ENCODE data around the gene FTO.

The FTO gene

GRCh38 chr16:53855511-53855910, 151.6 kb downstream of the FTO start:
- ChIA-PET POLR2A (ENCODE audit: low non-redundant PET) (no interaction called here), CTCF (no interaction called here)
- no peak overlapping the region for H3K27ac ChIP-seq
- no peak for DNase-seq (ENCODE audit: low spot score)
- TF ChIP-seq CTCF (conservative IDR thresholded peaks at IDR 0.05; ENCODE audit: low read depth): no peak

GRCh38 chr16:53859995-53860540, 156.1 kb downstream of the FTO start:
- ChIA-PET CTCF (interaction anchor here (0.6 kb wide), 1 partner anchor 31 kb away, joined by 4 read pairs; no protein-coding TSS in a partner anchor), POLR2A (ENCODE audit: low non-redundant PET) (no interaction called here)
- DNase-seq (ENCODE audit: low spot score): no peak
- no peak overlapping the region for H3K27ac ChIP-seq
- TF ChIP-seq CTCF (conservative IDR thresholded peaks at IDR 0.05; ENCODE audit: low read depth): no peak

GRCh38 chr16:53863861-53864260, 159.9 kb downstream of the FTO start:
- no peak overlapping the region for H3K27ac ChIP-seq
- CTCF ChIA-PET: interaction anchor here (0.7 kb wide), 1 partner anchor 48 kb away, joined by 3 read pairs; no protein-coding TSS in a partner anchor
- no peak for TF ChIP-seq CTCF (conservative IDR thresholded peaks at IDR 0.05; ENCODE audit: low read depth)
- POLR2A ChIA-PET (ENCODE audit: low non-redundant PET): no interaction called here
- no peak for DNase-seq (ENCODE audit: low spot score)

- TF ChIP-seq CTCF (conservative IDR thresholded peaks at IDR 0.05; ENCODE audit: low read depth): no peak
- CTCF ChIA-PET: no interaction called here
- H3K27ac ChIP-seq: no peak overlapping the region
- peak; percentile 60 for DNase-seq (ENCODE audit: low spot score)
- POLR2A ChIA-PET (ENCODE audit: low non-redundant PET): no interaction called here
These were observed 161.0 kb downstream of the FTO start for GRCh38 chr16:53864819-53865493.

- CTCF ChIA-PET: no interaction called here
- POLR2A ChIA-PET (ENCODE audit: low non-redundant PET): no interaction called here
- no peak for TF ChIP-seq CTCF (conservative IDR thresholded peaks at IDR 0.05; ENCODE audit: low read depth)
- DNase-seq (ENCODE audit: low spot score): peak; percentile 45
- H3K27ac ChIP-seq: no peak overlapping the region
These were observed 161.5 kb downstream of the FTO start for GRCh38 chr16:53865494-53865863.

- POLR2A ChIA-PET (ENCODE audit: low non-redundant PET): no interaction called here
- H3K27ac ChIP-seq: no peak overlapping the region
These were observed 162.6 kb downstream of the FTO start for GRCh38 chr16:53866520-53866919.

More at GRCh38 chr16:53866520-53866919, 162.6 kb downstream of the FTO start:
- CTCF ChIA-PET: no interaction called here
- no peak for TF ChIP-seq CTCF (conservative IDR thresholded peaks at IDR 0.05; ENCODE audit: low read depth)
- DNase-seq (ENCODE audit: low spot score): no peak

Measured in RWPE1 (cell line).